GM23338 (cell line): Measurements from ENCODE around the gene PCF11. TPM values are rescaled to one million over a fixed set of nuclear protein-coding genes. Genes with fewer than 3 reads are reported as not detected.

ENCODE experiments used
- ATAC-seq: fragments of 200-7000 bp; cut with Tn5 transposase; 3 replicates; pipeline ENCODE4 v1.9.1; 2020
- DNase-seq: peaks from one replicate; pipeline ENCODE4 v3.0.0-alpha.2; 2015; ENCODE audit warnings: low spot score
- H2AFZ ChIP-seq: fragments of 200-600 bp; sonication (generic); 2 replicates; pipeline ENCODE4 v1.8.0; 2016; ENCODE audit warnings: antibody characterized with exemption, mild to moderate bottlenecking, moderate library complexity
- H3F3A ChIP-seq: fragments of 200-600 bp; sonication (generic); replicated peaks from 2 replicates; pipeline ENCODE4 v1.8.0; 2017; ENCODE audit warnings: antibody characterized with exemption, mixed run types, low read depth
- H3K27ac ChIP-seq: fragments of 200-600 bp; sonication (generic); 2 replicates; pipeline ENCODE4 v1.6.1; 2016; ENCODE audit warnings: low read depth
- H3K27me3 ChIP-seq: fragments of 200-600 bp; sonication (generic); 2 replicates; pipeline ENCODE4 v1.8.0; 2016; ENCODE audit warnings: mild to moderate bottlenecking, mixed run types, moderate library complexity; ENCODE audit not compliant: insufficient read depth
- H3K36me3 ChIP-seq: fragments of 200-600 bp; sonication (generic); 2 replicates; pipeline ENCODE4 v1.8.0; 2016; ENCODE audit warnings: mild to moderate bottlenecking; ENCODE audit not compliant: insufficient read depth
- H3K4me1 ChIP-seq: fragments of 200-600 bp; sonication (generic); 2 replicates; pipeline ENCODE4 v1.8.0; 2016; ENCODE audit warnings: mild to moderate bottlenecking, moderate library complexity; ENCODE audit not compliant: insufficient read depth
- H3K4me2 ChIP-seq: fragments of 200-600 bp; sonication (generic); 2 replicates; pipeline ENCODE4 v1.7.1; 2017; ENCODE audit warnings: mixed run types
- H3K4me3 ChIP-seq: fragments of 200-600 bp; sonication (generic); 2 replicates; pipeline ENCODE4 v1.6.1; 2016; ENCODE audit warnings: mixed run types
- H3K79me2 ChIP-seq: fragments of 200-600 bp; sonication (generic); replicated peaks from 2 replicates; pipeline ENCODE4 v1.8.0; 2017; ENCODE audit warnings: mild to moderate bottlenecking; ENCODE audit not compliant: insufficient read depth
- H3K9me2 ChIP-seq: fragments of 200-600 bp; sonication (generic); 2 replicates; pipeline ENCODE4 v1.8.0; 2017; ENCODE audit not compliant: insufficient read depth
- H4K20me1 ChIP-seq: fragments of 200-600 bp; sonication (generic); replicated peaks from 2 replicates; pipeline ENCODE4 v1.8.0; 2017; ENCODE audit warnings: mild to moderate bottlenecking; ENCODE audit not compliant: insufficient read depth
- H3K27ac Mint-ChIP-seq: 2 replicates; pipeline ENCODE4 v1.8.0; 2020; ENCODE audit warnings: inconsistent platforms, mild to moderate bottlenecking, moderate library complexity, mixed read lengths
- H3K27me3 Mint-ChIP-seq: 3 replicates; pipeline ENCODE4 v1.8.0; 2022; ENCODE audit warnings: low read depth, mild to moderate bottlenecking, moderate library complexity, mixed read lengths, inconsistent platforms; ENCODE audit not compliant: insufficient read depth, poor library complexity
- H3K36me3 Mint-ChIP-seq: 3 replicates; pipeline ENCODE4 v1.8.0; 2021; ENCODE audit warnings: low read depth, mild to moderate bottlenecking, inconsistent platforms, moderate library complexity, mixed read lengths
- H3K4me1 Mint-ChIP-seq: 3 replicates; pipeline ENCODE4 v1.8.0; 2020; ENCODE audit warnings: mild to moderate bottlenecking, inconsistent platforms, mixed read lengths
- H3K4me3 Mint-ChIP-seq: 3 replicates; pipeline ENCODE4 v1.8.0; 2021; ENCODE audit warnings: moderate library complexity, mild to moderate bottlenecking, inconsistent platforms, mixed read lengths
- H3K9me3 Mint-ChIP-seq: 3 replicates; pipeline ENCODE4 v1.8.0; 2020; ENCODE audit warnings: moderate library complexity, mild to moderate bottlenecking, inconsistent platforms, mixed read lengths
- CREB1 ChIP-seq: fragments of 250-450 bp; sonication (Bioruptor Pico); IDR thresholded peaks from 2 replicates; pipeline ENCODE4 v1.5.0; 2020; ENCODE audit warnings: low read depth, mild to moderate bottlenecking, moderate library complexity
- CTCF ChIP-seq, 2 experiments: fragments of 200-600 bp in 1 of 2; sonication (generic) in 1 of 2; conservative IDR thresholded peaks; 2 replicates each; pipeline versions ENCODE4 v1.5.1 to v1.6.1; 2016 to 2017; ENCODE audit warnings: antibody characterized with exemption in 2 of 2, low read depth in 2 of 2, mild to moderate bottlenecking in 2 of 2, moderate library complexity in 1 of 2
- ETS1 ChIP-seq: IDR thresholded peaks from 2 replicates; pipeline ENCODE4 v1.6.1; 2016; ENCODE audit warnings: antibody characterized with exemption
- EZH2 ChIP-seq: fragments of 200-600 bp; sonication (generic); IDR thresholded peaks from one replicate; pipeline ENCODE4 v1.8.0; 2017; ENCODE audit warnings: antibody characterized with exemption, mild to moderate bottlenecking, low read depth; ENCODE audit not compliant: unreplicated experiment
- EZH2phosphoT487 ChIP-seq: fragments of 200-600 bp; sonication (generic); IDR thresholded peaks from one replicate; pipeline ENCODE4 v1.8.1; 2018; ENCODE audit warnings: antibody characterized with exemption; ENCODE audit not compliant: unreplicated experiment
- JUNB ChIP-seq: IDR thresholded peaks from one replicate; pipeline ENCODE4 v1.6.1; 2016; ENCODE audit warnings: antibody characterized with exemption; ENCODE audit not compliant: unreplicated experiment
- NANOG ChIP-seq: IDR thresholded peaks from 2 replicates; pipeline ENCODE4 v1.6.1; 2016; ENCODE audit warnings: antibody characterized with exemption, borderline replicate concordance
- POLR2AphosphoS5 ChIP-seq: IDR thresholded peaks from 2 replicates; pipeline ENCODE4 v1.6.1; 2016; ENCODE audit warnings: antibody characterized with exemption, low read depth
- REST ChIP-seq: IDR thresholded peaks from one replicate; pipeline ENCODE4 v1.6.1; 2018; ENCODE audit warnings: antibody characterized with exemption; ENCODE audit not compliant: unreplicated experiment
- STAT1 ChIP-seq: IDR thresholded peaks from one replicate; pipeline ENCODE4 v1.6.1; 2016; ENCODE audit warnings: antibody characterized with exemption; ENCODE audit not compliant: unreplicated experiment
- ZNF114 ChIP-seq: fragments of 250-450 bp; sonication (Bioruptor Pico); IDR thresholded peaks from 2 replicates; pipeline ENCODE4 v1.5.0; 2020; ENCODE audit warnings: mild to moderate bottlenecking, moderate library complexity
- ZNF331 ChIP-seq: fragments of 250-450 bp; sonication (Bioruptor Pico); IDR thresholded peaks from 2 replicates; pipeline ENCODE4 v1.5.0; 2020; ENCODE audit warnings: low read depth, mild to moderate bottlenecking, moderate library complexity
- ZNF462 ChIP-seq: fragments of 250-450 bp; sonication (Bioruptor Pico); IDR thresholded peaks from 2 replicates; pipeline ENCODE4 v1.5.0; 2020; ENCODE audit warnings: mild to moderate bottlenecking, moderate library complexity
- polyA plus RNA-seq: library from polyadenylated mRNA; unstranded; fragments of >200 nt; fragmentation: Nextera tagmentation; extraction: Ambion mirVana; gene quantifications from 2 replicates; pipeline ENCODE4 v1.2.1, GENCODE V29; 2016
- total RNA-seq: library from RNA; depleted of rRNA; stranded (reverse); fragments of >200 nt; shearing (Covaris generic); gene quantifications from 2 replicates; pipeline ENCODE4 v1.2.3, GENCODE V29; 2014

The PCF11 gene
- total and polyA plus RNA-seq, 2 experiments from 2014 or later = 23.0 to 44.2 TPM

GRCh38 chr11:83221694-83222093 is 64.8 kb downstream of the PCF11 start (continued):
- TF ChIP-seq NANOG = no peak

GRCh38 chr11:83222499-83222898 is 65.6 kb downstream of the PCF11 start:
- no peak overlapping the region for H3K27ac Mint-ChIP-seq
- H2AFZ ChIP-seq = no peak overlapping the region
- no peak for ATAC-seq

More at GRCh38 chr11:83222499-83222898, 65.6 kb downstream of the PCF11 start:
- H3K9me2 ChIP-seq = no peaks in the 10 kb centered on the region
- no peaks in the 10 kb centered on the region for H3K27me3 ChIP-seq
- H3K36me3 ChIP-seq = no peaks in the 10 kb centered on the region
- no peaks in the 10 kb centered on the region for H3F3A ChIP-seq
- H3K27me3 Mint-ChIP-seq = no peaks in the 10 kb centered on the region
- no peaks in the 10 kb centered on the region for H3K4me1 ChIP-seq
- no peak overlapping the region for H3K4me3 Mint-ChIP-seq
- no peak for DNase-seq
- no peak overlapping the region for H3K4me3 ChIP-seq
- H4K20me1 ChIP-seq = no peaks in the 10 kb centered on the region
- no peaks in the 10 kb centered on the region for H3K36me3 Mint-ChIP-seq
- H3K4me2 ChIP-seq = no peak overlapping the region
- H3K4me1 Mint-ChIP-seq = no peaks in the 10 kb centered on the region
- TF ChIP-seq ZNF331 (CRISPR knock-in tag) (no peak), CREB1 (CRISPR knock-in tag) (no peak), CTCF (conservative IDR thresholded peaks at IDR 0.05; ENCODE audit: low read depth in 2 of 2) (no peak), POLR2AphosphoS5 (no peak), ZNF462 (CRISPR knock-in tag) (no peak), STAT1 (no peak), ETS1 (no peak), JUNB (no peak), EZH2 (no peak), NANOG (no peak), ZNF114 (CRISPR knock-in tag) (no peak), REST (no peak), EZH2phosphoT487 (no peak)
- no peak overlapping the region for H3K27ac ChIP-seq
- H3K9me3 Mint-ChIP-seq = no peaks in the 10 kb centered on the region
- H3K79me2 ChIP-seq = no peaks in the 10 kb centered on the region
